Subcutaneous adipose tissue (tissue), 4 donors: ENCODE data around the gene COL6A2. TPM values are rescaled to one million over a fixed set of nuclear protein-coding genes. Genes with fewer than 3 reads are reported as not detected.

Experiments
- small RNA-seq: library from RNA; depleted of rRNA; stranded (forward); fragments of <200 nt; gene quantifications from one replicate; pipeline ENCODE3, GENCODE V24; 2016
- total RNA-seq, 4 donors: library from RNA; depleted of rRNA; stranded (reverse); fragments of >200 nt; gene quantifications; one replicate each; pipeline ENCODE4 v1.1.0, GENCODE V29; 2016
- TF ChIP-seq, protein P1 (sequence below): fragments of 450-650 bp; IDR thresholded peaks from one replicate; pipeline ENCODE4 v1.5.1; 2016; ENCODE audit warnings: low read depth, mild to moderate bottlenecking, control low read depth, antibody characterized with exemption, moderate library complexity

The COL6A2 gene
- total RNA-seq, 4 donors from 2014 or later, result 223 to 1,493 (median 826) TPM

DNA sequence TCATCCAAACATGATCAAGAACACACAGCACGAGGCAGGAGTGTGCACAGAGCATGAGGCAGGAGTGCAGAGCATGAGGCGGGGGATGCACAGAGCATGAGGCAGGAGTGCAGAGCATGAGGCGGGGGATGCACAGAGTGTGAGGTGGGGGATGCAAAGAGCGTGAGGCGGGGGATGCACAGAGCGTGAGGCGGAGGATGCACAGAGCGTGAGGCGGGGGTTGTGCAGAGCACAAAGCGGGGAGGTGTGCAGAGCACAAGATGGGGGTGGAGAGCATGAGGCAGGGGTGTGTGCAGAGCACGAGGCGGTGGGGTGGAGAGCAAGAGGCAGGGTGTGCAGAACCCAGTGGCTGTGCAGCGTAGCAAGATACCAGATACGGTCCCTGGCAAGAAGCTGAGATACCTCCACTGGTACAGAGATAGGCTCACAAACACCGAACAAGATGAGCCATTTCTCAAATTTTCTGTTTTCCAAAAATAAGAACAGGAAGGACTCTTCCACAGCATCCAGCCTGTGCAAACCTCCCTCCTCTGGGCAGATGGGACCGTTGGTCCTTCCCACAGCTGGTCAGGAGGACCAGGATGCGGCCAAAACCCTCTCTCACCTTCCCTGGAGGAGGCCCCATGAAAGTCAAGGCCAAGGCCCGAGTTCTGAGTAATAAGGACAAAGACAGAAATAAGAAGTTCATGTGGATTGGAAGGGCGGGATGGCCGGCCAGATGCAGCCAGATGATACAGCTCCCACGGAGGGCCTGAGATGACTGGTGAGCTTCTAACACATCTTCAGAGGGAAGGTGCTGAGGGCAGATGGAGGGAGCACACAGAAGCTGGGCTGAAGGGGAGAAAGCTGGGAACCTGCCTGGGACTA, 74.3 kb downstream of the COL6A2 start:
- TF ChIP-seq, protein P1, sequence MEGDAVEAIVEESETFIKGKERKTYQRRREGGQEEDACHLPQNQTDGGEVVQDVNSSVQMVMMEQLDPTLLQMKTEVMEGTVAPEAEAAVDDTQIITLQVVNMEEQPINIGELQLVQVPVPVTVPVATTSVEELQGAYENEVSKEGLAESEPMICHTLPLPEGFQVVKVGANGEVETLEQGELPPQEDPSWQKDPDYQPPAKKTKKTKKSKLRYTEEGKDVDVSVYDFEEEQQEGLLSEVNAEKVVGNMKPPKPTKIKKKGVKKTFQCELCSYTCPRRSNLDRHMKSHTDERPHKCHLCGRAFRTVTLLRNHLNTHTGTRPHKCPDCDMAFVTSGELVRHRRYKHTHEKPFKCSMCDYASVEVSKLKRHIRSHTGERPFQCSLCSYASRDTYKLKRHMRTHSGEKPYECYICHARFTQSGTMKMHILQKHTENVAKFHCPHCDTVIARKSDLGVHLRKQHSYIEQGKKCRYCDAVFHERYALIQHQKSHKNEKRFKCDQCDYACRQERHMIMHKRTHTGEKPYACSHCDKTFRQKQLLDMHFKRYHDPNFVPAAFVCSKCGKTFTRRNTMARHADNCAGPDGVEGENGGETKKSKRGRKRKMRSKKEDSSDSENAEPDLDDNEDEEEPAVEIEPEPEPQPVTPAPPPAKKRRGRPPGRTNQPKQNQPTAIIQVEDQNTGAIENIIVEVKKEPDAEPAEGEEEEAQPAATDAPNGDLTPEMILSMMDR, result no peak

DNA sequence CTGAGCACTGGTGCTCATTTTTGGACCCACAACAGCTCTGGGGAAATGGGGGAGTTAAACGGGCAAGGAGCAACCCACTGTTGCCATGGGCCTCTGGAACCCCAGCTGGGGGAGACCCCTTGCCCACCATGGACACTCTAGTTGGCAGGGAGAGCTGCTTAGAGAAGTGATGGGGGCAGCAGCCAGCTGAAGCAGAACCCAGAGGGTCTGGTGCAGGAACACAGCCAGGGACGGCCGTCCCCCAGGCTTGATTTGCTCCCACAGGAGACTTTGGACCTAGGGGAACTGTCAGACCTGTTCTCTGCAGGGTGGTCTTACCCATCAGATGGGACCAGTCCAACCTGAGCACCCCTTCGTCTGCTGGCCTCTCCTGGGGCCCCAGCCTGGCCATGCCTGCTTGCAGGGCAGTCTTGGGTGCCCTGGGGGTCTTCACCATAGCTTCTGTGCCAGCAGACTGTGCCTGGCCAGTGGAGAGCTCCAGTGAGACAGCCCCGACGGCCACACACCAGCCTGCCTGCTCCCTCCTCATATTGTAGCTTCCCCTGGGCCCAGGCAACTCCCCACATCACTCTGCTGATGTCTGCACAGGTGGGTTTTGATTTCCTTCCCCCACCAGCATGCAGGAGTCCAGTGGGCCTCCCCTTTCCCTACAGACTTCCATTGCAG, 75.1 kb downstream of the COL6A2 start:
- TF ChIP-seq, protein P1, result no peak

DNA sequence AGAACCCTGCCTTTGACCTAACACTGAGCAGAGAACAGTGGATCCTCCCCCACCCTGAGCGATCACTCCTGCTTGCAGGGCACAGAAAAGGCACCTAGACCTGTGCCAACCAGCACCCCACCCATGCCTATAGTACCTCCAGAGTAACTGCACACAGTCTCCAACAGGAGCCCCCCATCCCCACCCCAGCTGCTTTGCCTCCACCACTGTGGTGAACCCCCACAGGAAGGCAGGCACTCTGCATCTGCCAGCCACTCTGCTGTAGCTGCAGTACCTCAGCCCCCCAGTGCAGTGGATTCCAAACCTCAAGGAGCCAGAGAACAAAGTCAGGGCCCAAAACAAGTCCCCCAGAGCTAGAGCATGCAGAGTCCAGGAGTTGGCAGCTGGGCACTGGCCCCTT, 75.7 kb downstream of the COL6A2 start:
- TF ChIP-seq, protein P1, result no peak

DNA sequence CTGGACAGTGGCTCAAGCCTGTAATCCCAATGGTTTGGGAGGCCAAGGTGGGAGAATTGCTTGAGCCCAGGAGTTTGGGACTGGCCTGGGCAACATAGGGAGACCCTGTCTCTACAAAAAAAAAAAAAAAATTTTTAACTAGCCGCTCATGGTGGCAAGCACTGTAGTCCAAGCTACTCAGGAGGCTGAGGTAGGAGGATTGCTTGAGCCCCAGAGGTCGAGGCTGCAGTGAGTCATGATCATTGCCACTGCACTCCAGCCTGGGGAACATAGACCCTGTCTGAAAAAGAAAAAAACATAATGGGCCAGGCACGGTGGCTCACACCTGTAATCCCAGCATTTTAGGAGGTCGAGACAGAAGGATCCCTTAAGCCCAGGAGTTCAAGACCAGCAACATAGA, 81.0 kb downstream of the COL6A2 start:
- TF ChIP-seq, protein P1, result no peak

Small RNAs within 50 kb of the gene (small RNA-seq; reads per million reads assigned to genes)
- not detected for gene PSMA6P3

Other genes with a start within 250 kb of the COL6A2 start
- gene COL6A1, start 116.3 kb upstream of the COL6A2 start, total RNA-seq, result 100 to 1,000 TPM; 199 to 567 (median 554) TPM
- gene FTCD, start 57.5 kb downstream of the COL6A2 start, total RNA-seq, result not detected
- gene SPATC1L, start 86.3 kb downstream of the COL6A2 start, total RNA-seq, result 1 to 10 TPM; 1.1 to 9.4 (median 1.9) TPM
- 100 to 1,000 TPM in 3 of 4 donors, 10 to 100 TPM in 1; 46.5 to 194 (median 141) TPM for gene LSS, start 130.7 kb downstream of the COL6A2 start, total RNA-seq
- 100 to 1,000 TPM in 2 of 4 donors, 10 to 100 TPM in 2; 55.3 to 170 (median 95.2) TPM for gene MCM3AP, start 187.5 kb downstream of the COL6A2 start, total RNA-seq
- gene YBEY, start 188.2 kb downstream of the COL6A2 start, total RNA-seq, result 10 to 100 TPM; 16.3 to 19.4 (median 17.9) TPM
- gene C21orf58, start 225.8 kb downstream of the COL6A2 start, total RNA-seq, result 1 to 10 TPM in 3 of 4 donors, not detected in 1; 1.2 to 2.9 (median 1.5) TPM
- 10 to 100 TPM; 20.6 to 43.0 (median 25.5) TPM for gene PCNT, start 226.0 kb downstream of the COL6A2 start, total RNA-seq